DOHH2 (cell line): ENCODE data around the gene GNG8.

Experiments used
- H3F3A ChIP-seq: fragments of 200-600 bp; sonication (generic), shearing (Covaris generic); 2 replicates; pipeline ENCODE4 v1.6.0; 2016; ENCODE audit warnings: antibody characterized with exemption, mild to moderate bottlenecking; ENCODE audit not compliant: control insufficient read depth, insufficient read depth
- H3K27ac ChIP-seq: fragments of 200-600 bp; sonication (generic); 2 replicates; pipeline ENCODE4 v1.5.1; 2014; ENCODE audit warnings: low read depth, mild to moderate bottlenecking, low read length, moderate library complexity
- H3K27me3 ChIP-seq: fragments of 200-600 bp; sonication (generic); 2 replicates; pipeline ENCODE4 v1.6.1; 2014; ENCODE audit warnings: mild to moderate bottlenecking, low read length, mixed read lengths; ENCODE audit not compliant: control insufficient read depth
- H3K36me3 ChIP-seq: fragments of 200-600 bp; sonication (generic); 2 replicates; pipeline ENCODE4 v1.6.1; 2014; ENCODE audit warnings: mild to moderate bottlenecking, low read length, moderate library complexity, mixed read lengths; ENCODE audit not compliant: control insufficient read depth
- H3K4me1 ChIP-seq: fragments of 200-600 bp; sonication (generic); 2 replicates; pipeline ENCODE4 v1.6.1; 2014; ENCODE audit warnings: mild to moderate bottlenecking, low read length, mixed read lengths; ENCODE audit not compliant: control insufficient read depth
- H3K4me2 ChIP-seq: fragments of 200-600 bp; sonication (generic); 2 replicates; pipeline ENCODE4 v1.6.0; 2014; ENCODE audit warnings: mild to moderate bottlenecking, low read length, moderate library complexity
- H3K4me3 ChIP-seq: fragments of 200-600 bp; sonication (generic); 2 replicates; pipeline ENCODE4 v1.5.1; 2014; ENCODE audit warnings: mild to moderate bottlenecking, low read length, mixed read lengths
- H3K79me2 ChIP-seq: fragments of 200-600 bp; sonication (generic); 2 replicates; pipeline ENCODE4 v1.6.1; 2014; ENCODE audit warnings: mild to moderate bottlenecking, low read length, mixed read lengths; ENCODE audit not compliant: control insufficient read depth
- H3K9me2 ChIP-seq: fragments of 200-600 bp; sonication (generic); replicated peaks from 2 replicates; pipeline ENCODE4 v1.6.1; 2014; ENCODE audit warnings: mild to moderate bottlenecking, low read length, mixed read lengths; ENCODE audit not compliant: control insufficient read depth
- H3K9me3 ChIP-seq: fragments of 200-600 bp; sonication (generic); 2 replicates; pipeline ENCODE4 v1.6.1; 2014; ENCODE audit warnings: antibody characterized with exemption, low read length, mixed read lengths; ENCODE audit not compliant: control insufficient read depth, insufficient read depth
- H4K20me1 ChIP-seq: fragments of 200-600 bp; sonication (generic); 2 replicates; pipeline ENCODE4 v1.6.0; 2014; ENCODE audit warnings: low read depth, mild to moderate bottlenecking, antibody characterized with exemption, low read length, moderate library complexity; ENCODE audit not compliant: control insufficient read depth, insufficient read depth
- CTCF ChIP-seq: fragments of 200-600 bp; sonication (generic); IDR thresholded peaks from one replicate; pipeline ENCODE4 v1.5.1; 2014; ENCODE audit warnings: antibody characterized with exemption, mild to moderate bottlenecking, low read depth, low read length; ENCODE audit not compliant: poor library complexity, severe bottlenecking
- EZH2phosphoT487 ChIP-seq: fragments of 200-600 bp; sonication (generic); IDR thresholded peaks from 2 replicates; pipeline ENCODE4 v1.6.1; 2017; ENCODE audit warnings: borderline replicate concordance, mild to moderate bottlenecking, antibody characterized with exemption, low read length, moderate library complexity, mixed read lengths

GNG8 gene

GRCh38 chr19:46644720-46645119 lies 8.7 kb upstream of the GNG8 start:
- H3K4me1 ChIP-seq = peaks cover 3% of the 10 kb centered on the region

GRCh38 chr19:46640656-46641055 lies 4.7 kb upstream of the GNG8 start:
- H3K4me3 ChIP-seq = no peak overlapping the region
- no peaks in the 10 kb centered on the region for H3K9me2 ChIP-seq
- H3K79me2 ChIP-seq = no peaks in the 10 kb centered on the region
- no peaks in the 10 kb centered on the region for H3K36me3 ChIP-seq
- TF ChIP-seq EZH2phosphoT487 (no peak), CTCF (no peak)
- no peaks in the 10 kb centered on the region; the same call in 1 of the 2 replicates for H3F3A ChIP-seq
- H3K4me1 ChIP-seq = peaks cover 31% of the 10 kb centered on the region
- H3K27me3 ChIP-seq = peaks cover 58% of the 10 kb centered on the region
- no peaks in the 10 kb centered on the region for H4K20me1 ChIP-seq
- H3K27ac ChIP-seq = no peak overlapping the region
- no peak overlapping the region for H3K4me2 ChIP-seq
- H3K9me3 ChIP-seq = no peaks in the 10 kb centered on the region

More at GRCh38 chr19:46644720-46645119, 8.7 kb upstream of the GNG8 start:
- Histone ChIP-seq H4K20me1 (no peaks in the 10 kb centered on the region), H3K9me3 (no peaks in the 10 kb centered on the region), H3K36me3 (no peaks in the 10 kb centered on the region), H3K9me2 (no peaks in the 10 kb centered on the region), H3K27me3 (peaks cover 30% of the 10 kb centered on the region), H3K4me2 (no peak overlapping the region), H3K79me2 (no peaks in the 10 kb centered on the region), H3K27ac (no peak overlapping the region), H3K4me3 (no peak overlapping the region), H3F3A (no peaks in the 10 kb centered on the region)
- no peak for TF ChIP-seq CTCF
- TF ChIP-seq EZH2phosphoT487 = no peak

- peaks cover 3% of the 10 kb centered on the region; the same call in 1 of the 2 replicates for H4K20me1 ChIP-seq
- no peaks in the 10 kb centered on the region; the same call in 1 of the 2 replicates for H3F3A ChIP-seq
- no peaks in the 10 kb centered on the region for H3K36me3 ChIP-seq
- TF ChIP-seq EZH2phosphoT487 (no peak), CTCF (no peak)
- H3K27me3 ChIP-seq = peaks cover 59% of the 10 kb centered on the region
- no peaks in the 10 kb centered on the region for H3K79me2 ChIP-seq
- H3K4me1 ChIP-seq = peaks cover 35% of the 10 kb centered on the region
- H3K4me2 ChIP-seq = peak overlapping the region; percentile 98
- no peak overlapping the region for H3K27ac ChIP-seq
- H3K9me3 ChIP-seq = no peaks in the 10 kb centered on the region
- peak overlapping the region; percentile 70 for H3K4me3 ChIP-seq
- H3K9me2 ChIP-seq = no peaks in the 10 kb centered on the region
Observed at GRCh38 chr19:46639358-46640182, 3.6 kb upstream of the GNG8 start.
